A673 (cell line): ENCODE data around the gene CCL4L2. TPM values are rescaled to one million over a fixed set of nuclear protein-coding genes. Genes with fewer than 3 reads are reported as not detected.

Experiments used
- BruUV-seq: library from RNA; stranded (reverse); fragments of 400-500 nt; replicated peaks from 2 replicates; lab custom pipeline; 2021; lab: Mats Ljungman, UMichigan
- CTCF ChIA-PET: fragments of 300-600 bp; sonication (Branson Sonifier 250); formaldehyde crosslinking; loops from one replicate; lab custom pipeline; 2022; ENCODE audit warnings: antibody characterized with exemption; lab: Charles Lee
- POLR2A ChIA-PET: fragments of 300-600 bp; sonication (Branson Sonifier 250); formaldehyde crosslinking; loops from one replicate; lab custom pipeline; 2022; ENCODE audit warnings: antibody characterized with exemption; ENCODE audit not compliant: low non-redundant PET; lab: Charles Lee
- DNase-seq: peaks from one replicate; pipeline ENCODE4 v3.0.0-alpha.2; 2015; ENCODE audit warnings: low spot score
- H3K27ac ChIP-seq: fragments of 200-600 bp; sonication (generic); 2 replicates; pipeline ENCODE4 v1.5.1; 2016; ENCODE audit warnings: mixed run types, low read depth, mild to moderate bottlenecking, mixed read lengths, antibody characterized with exemption, low read length; ENCODE audit not compliant: poor library complexity, severe bottlenecking
- H3K27me3 ChIP-seq: fragments of 200-600 bp; sonication (generic); replicated peaks from 2 replicates; pipeline ENCODE4 v1.6.1; 2017; ENCODE audit warnings: mixed run types, low read depth, mild to moderate bottlenecking, mixed read lengths, antibody characterized with exemption, low read length; ENCODE audit not compliant: insufficient read depth, poor library complexity
- H3K36me3 ChIP-seq: fragments of 200-600 bp; sonication (generic); 2 replicates; pipeline ENCODE4 v1.6.1; 2016; ENCODE audit warnings: mixed run types, mild to moderate bottlenecking, mixed read lengths, antibody characterized with exemption, low read length; ENCODE audit not compliant: insufficient read depth, poor library complexity, severe bottlenecking
- H3K4me1 ChIP-seq: fragments of 200-600 bp; sonication (generic); 2 replicates; pipeline ENCODE4 v1.6.1; 2017; ENCODE audit warnings: mixed run types, mild to moderate bottlenecking, mixed read lengths, antibody characterized with exemption, low read length; ENCODE audit not compliant: insufficient read depth, poor library complexity, severe bottlenecking
- H3K4me3 ChIP-seq: fragments of 200-600 bp; sonication (generic); 2 replicates; pipeline ENCODE4 v1.5.1; 2016; ENCODE audit warnings: low read depth, mixed run types, mild to moderate bottlenecking, mixed read lengths, low read length; ENCODE audit not compliant: poor library complexity, severe bottlenecking
- H3K9me3 ChIP-seq: fragments of 200-600 bp; sonication (generic); 2 replicates; pipeline ENCODE4 v1.6.1; 2016; ENCODE audit warnings: mixed run types, low read depth, mild to moderate bottlenecking, mixed read lengths, antibody characterized with exemption, low read length; ENCODE audit not compliant: poor library complexity, severe bottlenecking
- CTCF ChIP-seq: fragments of 300-800, 200-600 bp; sonication (generic); conservative IDR thresholded peaks from 2 replicates; pipeline ENCODE4 v1.5.1; 2017; ENCODE audit warnings: low read depth, mild to moderate bottlenecking, antibody characterized with exemption, low read length, moderate library complexity, mixed read lengths
- EZH2 ChIP-seq: fragments of 200-600 bp; sonication (generic); IDR thresholded peaks from 2 replicates; pipeline ENCODE4 v1.6.1; 2017; ENCODE audit warnings: borderline replicate concordance, low read depth, mild to moderate bottlenecking, mixed read lengths, antibody characterized with exemption, low read length; ENCODE audit not compliant: poor library complexity, severe bottlenecking
- intact Hi-C: fragments of 100-400 bp; cut with micrococcal nuclease; formaldehyde crosslinking; loops from one replicate; pipeline ENCODE4 v1.10.0; 2022; ENCODE audit not compliant: unreplicated experiment
- total RNA-seq: library from RNA; stranded (reverse); gene quantifications from 2 replicates; pipeline ENCODE4 v1.2.3, GENCODE V29; 2021

Gene CCL4L2
- total RNA-seq, 1 experiment from 2014 or later: not detected

GRCh38 chr17:36195434-36196130 lies 15.3 kb upstream of the CCL4L2 start:
- BruUV-seq: no TSS peak
- no peak for DNase-seq
- no peaks in the 10 kb centered on the region for H3K4me1 ChIP-seq

GRCh38 chr17:36196131-36196486 lies 14.8 kb upstream of the CCL4L2 start:
- H3K9me3 ChIP-seq: no peaks in the 10 kb centered on the region
- no peaks in the 10 kb centered on the region for H3K27me3 ChIP-seq
- H3K4me1 ChIP-seq: no peaks in the 10 kb centered on the region
- no peak for DNase-seq
- H3K36me3 ChIP-seq: no peaks in the 10 kb centered on the region
- no peak overlapping the region for H3K4me3 ChIP-seq
- ChIA-PET CTCF (no interaction called here), POLR2A (no interaction called here)
- H3K27ac ChIP-seq: no peak overlapping the region
- no TSS peak for BruUV-seq
- intact Hi-C loops: no loop called here
- TF ChIP-seq EZH2 (no peak), CTCF (no peak)

More at GRCh38 chr17:36195434-36196130, 15.3 kb upstream of the CCL4L2 start:
- Histone ChIP-seq H3K4me3 (no peak overlapping the region), H3K9me3 (no peaks in the 10 kb centered on the region), H3K27me3 (no peaks in the 10 kb centered on the region), H3K36me3 (no peaks in the 10 kb centered on the region), H3K27ac (no peak overlapping the region)
- CTCF ChIA-PET: no interaction called here
- intact Hi-C loops: no loop called here
- TF ChIP-seq EZH2: no peak
- TF ChIP-seq CTCF: no peak
- POLR2A ChIA-PET: no interaction called here

GRCh38 chr17:36197387-36197703 lies 13.5 kb upstream of the CCL4L2 start:
- no peak for TF ChIP-seq EZH2
- TF ChIP-seq CTCF: no peak
- intact Hi-C loops: no loop called here
- ChIA-PET CTCF (no interaction called here), POLR2A (no interaction called here)
- Histone ChIP-seq H3K4me1 (no peaks in the 10 kb centered on the region), H3K9me3 (no peaks in the 10 kb centered on the region), H3K4me3 (no peak overlapping the region), H3K27me3 (no peaks in the 10 kb centered on the region), H3K36me3 (no peaks in the 10 kb centered on the region), H3K27ac (no peak overlapping the region)
- no TSS peak for BruUV-seq
- no peak for DNase-seq
